ENCODE data around the gene PER1. TPM values are rescaled to one million over a fixed set of nuclear protein-coding genes. Genes with fewer than 3 reads are reported as not detected.
A peak's percentile ranks its signal among the peaks of the same experiment; 100 is the strongest.

Gene PER1
- total RNA-seq, 2 donors from 2014 or later = 27.5 to 78.8 TPM

DNA sequence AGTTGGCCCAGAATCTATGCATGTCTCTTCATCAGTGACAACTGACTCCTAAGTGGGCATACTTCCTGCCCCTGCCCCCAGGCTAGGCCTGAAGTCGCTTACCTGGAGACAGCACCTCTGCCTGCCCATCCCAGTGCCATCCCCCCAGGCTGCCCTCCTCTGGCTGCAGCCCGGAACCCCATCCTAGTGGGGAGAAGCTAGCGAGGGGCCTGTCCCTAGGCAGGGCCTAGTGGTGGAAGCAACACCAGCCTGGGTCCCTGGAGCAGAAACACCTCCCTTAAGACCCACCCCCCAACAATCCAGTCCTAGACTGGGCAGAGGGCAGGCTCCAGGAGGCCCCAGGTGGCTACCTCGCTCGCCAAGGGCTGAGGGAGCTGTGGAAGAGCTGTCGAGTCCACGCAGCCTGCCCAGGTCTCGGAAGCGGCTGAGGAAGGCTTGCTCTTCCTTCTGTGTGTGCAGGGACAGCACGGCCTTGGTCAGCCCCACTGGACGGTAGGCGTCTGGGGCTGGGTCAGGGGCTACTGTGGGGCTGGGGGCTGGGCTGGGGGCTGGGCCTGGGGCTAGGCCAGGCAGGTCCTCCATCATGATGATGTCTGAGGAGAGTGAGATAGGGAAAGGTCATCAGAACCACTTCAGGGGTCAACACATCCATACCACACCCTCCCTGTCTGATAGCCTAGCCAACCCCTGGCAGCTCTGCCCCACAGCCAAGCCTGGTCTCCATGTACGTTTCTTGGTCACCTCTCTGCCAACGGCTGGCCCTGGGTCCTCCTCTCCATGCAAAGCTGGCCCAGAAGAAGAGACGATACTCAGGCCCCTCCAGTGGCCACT lies 7.6 kb downstream of the PER1 start:
- no peak overlapping the region for H3K27ac ChIP-seq
- DNase-seq = no peak
- peaks cover 14% of the 10 kb centered on the region for H3K4me1 ChIP-seq
- H3K36me3 ChIP-seq (replicated peaks in 1 of 2; ENCODE audit: insufficient read depth in 1 of 2, low read depth in 2 of 2) = peaks cover 69 to 82% of the 10 kb centered on the region in 2 donors
- no peaks in the 10 kb centered on the region for H3K27me3 ChIP-seq
- ATAC-seq = no peak
- H3K4me3 ChIP-seq = no peak overlapping the region
- WGBS, 2 donors = 87 to 93% methylated on average over 7 to 12 of the region's 15 CpGs
- intact Hi-C loops (cut with DNase I) = no loop called here
- no peak for TF ChIP-seq POLR2A (IDR thresholded peaks at IDR 0.05)
- TF ChIP-seq, protein P1, sequence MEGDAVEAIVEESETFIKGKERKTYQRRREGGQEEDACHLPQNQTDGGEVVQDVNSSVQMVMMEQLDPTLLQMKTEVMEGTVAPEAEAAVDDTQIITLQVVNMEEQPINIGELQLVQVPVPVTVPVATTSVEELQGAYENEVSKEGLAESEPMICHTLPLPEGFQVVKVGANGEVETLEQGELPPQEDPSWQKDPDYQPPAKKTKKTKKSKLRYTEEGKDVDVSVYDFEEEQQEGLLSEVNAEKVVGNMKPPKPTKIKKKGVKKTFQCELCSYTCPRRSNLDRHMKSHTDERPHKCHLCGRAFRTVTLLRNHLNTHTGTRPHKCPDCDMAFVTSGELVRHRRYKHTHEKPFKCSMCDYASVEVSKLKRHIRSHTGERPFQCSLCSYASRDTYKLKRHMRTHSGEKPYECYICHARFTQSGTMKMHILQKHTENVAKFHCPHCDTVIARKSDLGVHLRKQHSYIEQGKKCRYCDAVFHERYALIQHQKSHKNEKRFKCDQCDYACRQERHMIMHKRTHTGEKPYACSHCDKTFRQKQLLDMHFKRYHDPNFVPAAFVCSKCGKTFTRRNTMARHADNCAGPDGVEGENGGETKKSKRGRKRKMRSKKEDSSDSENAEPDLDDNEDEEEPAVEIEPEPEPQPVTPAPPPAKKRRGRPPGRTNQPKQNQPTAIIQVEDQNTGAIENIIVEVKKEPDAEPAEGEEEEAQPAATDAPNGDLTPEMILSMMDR (IDR thresholded peaks at IDR 0.05) = no peak
- no peaks in the 10 kb centered on the region for H3K9me3 ChIP-seq

DNA sequence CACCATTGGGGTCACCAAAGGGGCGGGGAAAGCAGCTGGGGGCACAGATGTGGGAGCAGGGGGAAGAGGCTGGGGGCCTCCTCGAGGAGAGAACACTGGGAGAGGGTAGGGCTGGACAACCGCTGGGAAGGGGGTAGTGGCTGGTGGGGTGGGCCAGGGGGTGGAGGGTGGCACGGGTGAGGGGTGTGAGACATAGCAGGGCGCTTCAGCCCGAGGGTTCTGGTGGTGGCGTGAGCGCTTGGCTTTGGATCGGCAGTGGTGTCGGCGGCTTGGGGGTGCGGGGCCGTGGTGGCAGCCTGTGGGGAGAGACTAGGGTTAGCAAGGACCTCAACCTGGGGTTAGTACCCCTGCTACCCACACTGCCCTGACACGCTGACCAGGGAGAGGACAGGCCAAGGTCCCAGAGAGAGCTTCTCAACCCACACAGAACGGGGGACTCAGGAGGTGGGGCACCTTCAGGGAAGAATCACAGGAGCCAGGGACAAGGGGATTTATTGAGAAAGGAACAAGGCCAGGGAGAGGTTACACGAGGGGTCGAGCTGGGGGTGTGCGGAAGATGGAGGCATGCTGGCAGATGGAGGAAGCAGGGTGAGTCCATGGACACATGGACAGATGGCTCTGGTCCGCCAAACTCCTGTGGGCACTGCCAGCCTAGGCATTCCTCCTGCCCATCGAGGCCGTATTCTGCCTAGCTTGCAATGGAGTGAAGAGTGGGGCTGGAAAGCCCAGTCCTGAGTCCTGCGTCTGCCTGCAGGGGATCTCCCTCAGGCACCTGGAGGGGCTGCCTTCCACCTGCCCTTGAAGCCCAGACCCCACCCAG lies 8.4 kb downstream of the PER1 start:
- Histone ChIP-seq H3K27me3 (no peaks in the 10 kb centered on the region), H3K9me3 (no peaks in the 10 kb centered on the region), H3K4me1 (peaks cover 22% of the 10 kb centered on the region), H3K36me3 (replicated peaks in 1 of 2; ENCODE audit: insufficient read depth in 1 of 2, low read depth in 2 of 2) (peaks cover 65 to 76% of the 10 kb centered on the region in 2 donors), H3K4me3 (no peak overlapping the region), H3K27ac (peak overlapping the region in 1 of 4 donors; percentile 8)
- no peak for ATAC-seq
- peak in 2 of 4 donors; percentile 18 to 22 for DNase-seq
- 89% methylated on average over 20 to 22 of the region's 22 CpGs for WGBS, 2 donors
- intact Hi-C loops (cut with DNase I) = no loop called here
- TF ChIP-seq POLR2A (IDR thresholded peaks at IDR 0.05) = no peak
- TF ChIP-seq, protein P1 (IDR thresholded peaks at IDR 0.05) = no peak

DNA sequence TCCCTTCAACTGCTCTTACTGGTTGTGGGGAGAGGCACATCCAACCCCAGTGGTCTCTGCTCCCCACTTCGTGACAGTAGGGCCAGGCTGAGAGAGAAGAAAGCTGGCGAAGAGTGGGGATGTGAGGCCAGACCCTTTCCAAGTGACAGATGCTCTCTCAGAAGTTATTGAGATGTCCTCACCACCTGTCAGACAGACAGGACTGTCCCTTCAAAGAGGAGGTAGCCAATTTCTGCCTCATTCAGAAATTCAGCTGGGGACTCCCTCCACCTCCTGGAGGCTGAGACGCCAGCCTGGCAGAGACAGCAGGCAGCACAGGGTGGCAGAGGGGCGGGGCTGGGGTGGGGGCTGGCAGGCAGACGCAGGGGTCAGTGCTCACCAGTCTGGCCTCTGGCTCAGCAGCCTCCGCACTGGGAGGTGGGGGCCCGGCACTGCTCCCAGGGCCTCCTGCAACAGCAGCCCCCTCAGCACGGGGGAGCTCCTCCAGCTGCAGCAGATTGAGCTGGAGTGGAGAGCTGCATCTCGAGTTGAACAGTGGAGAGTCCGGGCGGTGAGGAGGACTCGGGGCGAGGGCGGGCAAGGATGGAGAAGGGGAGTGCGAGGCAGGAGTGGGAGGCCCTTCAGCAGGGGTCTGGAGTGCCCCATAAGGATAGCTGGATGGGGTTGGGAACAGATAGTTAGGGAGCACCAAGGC lies 9.2 kb downstream of the PER1 start:
- DNase-seq = peak in 1 of 4 donors; percentile 14
- 90 to 95% methylated on average over 10 to 14 of the region's 15 CpGs for WGBS, 2 donors
- Histone ChIP-seq H3K4me1 (peaks cover 20% of the 10 kb centered on the region), H3K4me3 (no peak overlapping the region), H3K9me3 (no peaks in the 10 kb centered on the region), H3K27ac (peak overlapping the region in 2 of 4 donors; percentile 8 to 11), H3K36me3 (replicated peaks in 1 of 2; ENCODE audit: insufficient read depth in 1 of 2, low read depth in 2 of 2) (peaks cover 57 to 69% of the 10 kb centered on the region in 2 donors), H3K27me3 (no peaks in the 10 kb centered on the region)
- intact Hi-C loops (cut with DNase I) = no loop called here
- TF ChIP-seq, protein P1 (IDR thresholded peaks at IDR 0.05) = no peak
- no peak for TF ChIP-seq POLR2A (IDR thresholded peaks at IDR 0.05)
- no peak for ATAC-seq

DNA sequence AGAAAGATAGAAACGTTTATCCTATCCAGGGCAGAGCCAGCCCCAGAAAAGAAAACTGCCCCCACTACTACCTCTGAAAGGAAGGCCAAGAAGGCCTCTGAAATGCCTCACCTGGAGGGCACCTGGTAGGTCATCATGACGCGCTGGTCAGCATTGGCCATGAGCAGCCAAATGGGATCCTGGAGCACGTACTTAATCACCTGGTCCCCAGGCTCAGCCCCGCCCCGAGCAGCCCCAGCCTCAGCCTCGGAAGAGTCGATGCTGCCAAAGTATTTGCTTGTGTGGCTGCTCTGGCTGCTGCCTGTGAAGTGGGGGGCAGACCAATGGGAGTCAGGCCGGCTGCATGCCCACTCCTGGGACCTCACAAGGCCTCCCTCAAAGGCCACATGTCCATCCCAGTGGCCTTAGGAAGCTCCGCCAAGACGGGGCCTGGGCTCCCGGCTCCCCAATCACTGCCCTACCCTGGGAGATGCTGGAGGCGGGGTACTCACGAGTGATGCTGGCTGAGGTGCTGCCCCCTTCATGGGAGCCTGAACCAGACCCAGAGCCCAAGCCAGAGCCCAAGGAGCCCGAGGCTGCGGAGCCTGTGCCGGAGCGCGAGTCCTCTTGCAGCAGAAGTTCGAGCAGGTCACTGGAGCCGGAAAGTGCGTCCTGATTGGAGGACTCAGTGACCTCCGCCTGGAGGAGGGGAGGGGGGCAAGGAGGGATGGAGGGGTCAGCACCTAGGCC lies 9.9 kb downstream of the PER1 start:
- Histone ChIP-seq H3K9me3 (no peaks in the 10 kb centered on the region), H3K36me3 (replicated peaks in 1 of 2; ENCODE audit: insufficient read depth in 1 of 2, low read depth in 2 of 2) (peaks cover 50 to 62% of the 10 kb centered on the region in 2 donors), H3K27me3 (no peaks in the 10 kb centered on the region), H3K27ac (no peak overlapping the region), H3K4me3 (no peak overlapping the region), H3K4me1 (peaks cover 21% of the 10 kb centered on the region)
- intact Hi-C loops (cut with DNase I) = no loop called here
- TF ChIP-seq, protein P1 (IDR thresholded peaks at IDR 0.05) = no peak
- TF ChIP-seq POLR2A (IDR thresholded peaks at IDR 0.05) = peak in 1 of 3 donors; percentile 6
- DNase-seq (peak in 1 of 4 donors; percentile 17), ATAC-seq (no peak)
- 84 to 86% methylated on average over 14 to 22 of the region's 23 CpGs for whole genome bisulfite sequencing, 2 donors

Measured in body of pancreas (tissue), 4 donors.